Effector memory CD8-positive, alpha-beta T cell (primary cell): ENCODE results near the gene NFATC2IP.
A peak's percentile ranks its signal among the peaks of the same experiment; 100 is the strongest.
"Not testable (repeated sequence)": the region's sequence is repeated elsewhere in the genome, so short reads cannot be mapped to it uniquely, and the experiment has no call there.

Experiments used
- ATAC-seq: fragments of 150-1000 bp; cut with Tn5 transposase; replicated peaks from 2 replicates; pipeline ENCODE4 v1.10.0; 2021; ENCODE audit warnings: mild to moderate bottlenecking, moderate library complexity
- DNase-seq, 3 experiments: peaks; one replicate each; pipeline ENCODE4 v3.0.0; 2021
- H3K27ac Mint-ChIP-seq, 2 donors: one replicate each; pipeline ENCODE4 v1.8.0; 2022; ENCODE audit warnings: mild to moderate bottlenecking in 2 of 2, mixed read lengths in 2 of 2, moderate library complexity in 2 of 2
- H3K27me3 Mint-ChIP-seq, 2 donors: one replicate each; pipeline ENCODE4 v1.8.0; 2022; ENCODE audit warnings: mixed read lengths in 2 of 2
- H3K36me3 Mint-ChIP-seq: one replicate; pipeline ENCODE4 v1.8.0; 2022; ENCODE audit warnings: mild to moderate bottlenecking, moderate library complexity, mixed read lengths; ENCODE audit not compliant: insufficient read depth
- H3K4me1 Mint-ChIP-seq, 2 donors: one replicate each; pipeline ENCODE4 v1.8.0; 2022; ENCODE audit warnings: low read depth in 2 of 2, mixed read lengths in 2 of 2
- H3K4me3 Mint-ChIP-seq, 2 donors: one replicate each; pipeline ENCODE4 v1.8.0; 2022; ENCODE audit warnings: mild to moderate bottlenecking in 2 of 2, mixed read lengths in 2 of 2, moderate library complexity in 2 of 2
- H3K9me3 Mint-ChIP-seq, 2 donors: one replicate each; pipeline ENCODE4 v1.8.0; 2022; ENCODE audit warnings: mixed read lengths in 2 of 2

NFATC2IP gene

DNA sequence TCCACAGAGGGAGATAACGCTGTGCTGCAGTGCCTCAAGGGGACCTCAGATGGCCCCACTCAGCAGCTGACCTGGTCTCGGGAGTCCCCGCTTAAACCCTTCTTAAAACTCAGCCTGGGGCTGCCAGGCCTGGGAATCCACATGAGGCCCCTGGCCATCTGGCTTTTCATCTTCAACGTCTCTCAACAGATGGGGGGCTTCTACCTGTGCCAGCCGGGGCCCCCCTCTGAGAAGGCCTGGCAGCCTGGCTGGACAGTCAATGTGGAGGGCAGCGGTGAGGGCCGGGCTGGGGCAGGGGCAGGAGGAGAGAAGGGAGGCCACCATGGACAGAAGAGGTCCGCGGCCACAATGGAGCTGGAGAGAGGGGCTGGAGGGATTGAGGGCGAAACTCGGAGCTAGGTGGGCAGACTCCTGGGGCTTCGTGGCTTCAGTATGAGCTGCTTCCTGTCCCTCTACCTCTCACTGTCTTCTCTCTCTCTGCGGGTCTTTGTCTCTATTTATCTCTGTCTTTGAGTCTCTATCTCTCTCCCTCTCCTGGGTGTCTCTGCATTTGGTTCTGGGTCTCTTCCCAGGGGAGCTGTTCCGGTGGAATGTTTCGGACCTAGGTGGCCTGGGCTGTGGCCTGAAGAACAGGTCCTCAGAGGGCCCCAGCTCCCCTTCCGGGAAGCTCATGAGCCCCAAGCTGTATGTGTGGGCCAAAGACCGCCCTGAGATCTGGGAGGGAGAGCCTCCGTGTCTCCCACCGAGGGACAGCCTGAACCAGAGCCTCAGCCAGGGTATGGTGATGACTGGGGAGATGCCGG, 18.2 kb upstream of the NFATC2IP start:
- DNase-seq (no peak), ATAC-seq (no peak)
- Mint-ChIP-seq H3K36me3 (peaks cover 9% of the 10 kb centered on the region), H3K9me3 (no peaks in the 10 kb centered on the region), H3K4me1 (peaks cover 16 to 17% of the 10 kb centered on the region in 2 donors), H3K27ac (peak overlapping the region in 1 of 2 donors; percentile 60), H3K27me3 (no peaks in the 10 kb centered on the region), H3K4me3 (no peak overlapping the region)

DNA sequence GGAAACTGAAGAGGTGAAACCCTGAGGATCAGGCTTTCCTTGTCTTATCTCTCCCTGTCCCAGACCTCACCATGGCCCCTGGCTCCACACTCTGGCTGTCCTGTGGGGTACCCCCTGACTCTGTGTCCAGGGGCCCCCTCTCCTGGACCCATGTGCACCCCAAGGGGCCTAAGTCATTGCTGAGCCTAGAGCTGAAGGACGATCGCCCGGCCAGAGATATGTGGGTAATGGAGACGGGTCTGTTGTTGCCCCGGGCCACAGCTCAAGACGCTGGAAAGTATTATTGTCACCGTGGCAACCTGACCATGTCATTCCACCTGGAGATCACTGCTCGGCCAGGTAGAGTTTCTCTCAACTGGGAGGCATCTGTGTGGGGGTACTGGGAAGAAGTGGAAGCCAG, 17.6 kb upstream of the NFATC2IP start:
- H3K4me1 Mint-ChIP-seq, result peaks cover 16 to 17% of the 10 kb centered on the region in 2 donors
- no peak for ATAC-seq
- peaks cover 9% of the 10 kb centered on the region for H3K36me3 Mint-ChIP-seq
- H3K27me3 Mint-ChIP-seq, result no peaks in the 10 kb centered on the region
- no peak overlapping the region for H3K27ac Mint-ChIP-seq
- no peaks in the 10 kb centered on the region for H3K9me3 Mint-ChIP-seq
- DNase-seq, result no peak
- H3K4me3 Mint-ChIP-seq, result no peak overlapping the region

DNA sequence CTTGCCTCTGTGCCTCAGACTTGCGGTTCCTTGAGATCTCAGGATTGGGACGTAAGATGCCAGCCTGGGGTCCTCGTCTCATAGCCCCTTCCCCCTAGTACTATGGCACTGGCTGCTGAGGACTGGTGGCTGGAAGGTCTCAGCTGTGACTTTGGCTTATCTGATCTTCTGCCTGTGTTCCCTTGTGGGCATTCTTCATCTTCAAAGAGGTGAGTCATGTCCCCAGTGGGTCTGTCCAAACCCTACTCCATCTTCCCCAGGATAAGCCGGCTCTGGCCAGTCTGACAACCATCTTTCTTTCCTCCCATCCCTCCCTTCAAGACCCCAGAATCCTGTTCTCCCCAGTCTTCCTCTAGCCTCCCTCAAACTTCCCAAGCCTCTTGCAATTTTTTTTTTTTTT, 15.4 kb upstream of the NFATC2IP start:
- peaks cover 9% of the 10 kb centered on the region for H3K36me3 Mint-ChIP-seq
- H3K27me3 Mint-ChIP-seq, result no peaks in the 10 kb centered on the region
- no peak for DNase-seq
- no peak overlapping the region for H3K4me3 Mint-ChIP-seq
- no peak for ATAC-seq
- H3K27ac Mint-ChIP-seq, result no peak overlapping the region
- no peaks in the 10 kb centered on the region for H3K9me3 Mint-ChIP-seq
- peaks cover 16 to 17% of the 10 kb centered on the region in 2 donors for H3K4me1 Mint-ChIP-seq

DNA sequence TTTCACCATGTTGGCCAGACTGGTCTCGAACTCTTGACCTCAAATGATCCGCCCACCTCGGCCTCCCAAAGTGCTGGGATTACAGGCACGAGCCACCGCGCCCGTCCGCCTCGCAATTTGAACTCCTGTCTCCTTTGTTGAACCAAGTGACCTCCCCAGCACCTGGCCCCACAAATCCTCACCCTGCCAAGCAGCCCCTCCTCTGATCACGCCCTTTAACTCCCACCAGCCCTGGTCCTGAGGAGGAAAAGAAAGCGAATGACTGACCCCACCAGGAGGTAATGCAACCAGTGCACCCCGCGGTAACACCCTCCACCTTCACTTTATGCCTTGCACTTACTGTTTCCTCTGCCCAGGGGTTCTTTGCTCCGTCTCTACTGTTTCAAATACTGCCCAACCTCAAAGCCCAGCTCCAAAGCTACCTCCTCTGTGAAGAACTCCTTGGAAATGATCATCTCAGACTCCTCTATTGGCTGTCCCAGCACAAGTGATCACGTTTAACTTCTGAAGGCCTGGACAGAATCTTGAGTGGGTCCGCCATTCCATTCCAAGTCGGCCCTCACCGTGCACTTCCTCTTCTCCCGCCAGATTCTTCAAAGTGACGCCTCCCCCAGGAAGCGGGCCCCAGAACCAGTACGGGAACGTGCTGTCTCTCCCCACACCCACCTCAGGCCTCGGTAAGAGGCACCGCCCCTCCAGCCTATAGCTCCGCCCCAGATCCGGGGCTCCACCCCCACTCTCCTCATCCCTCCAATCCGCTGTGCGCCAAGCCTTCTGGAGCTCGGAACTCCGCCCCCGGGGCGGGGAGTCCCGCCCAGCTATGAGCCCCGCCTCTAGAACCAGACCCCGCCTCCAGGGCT, 14.6 kb upstream of the NFATC2IP start:
- H3K27ac Mint-ChIP-seq, result peak overlapping the region in 1 of 2 donors; percentile 41
- no peaks in the 10 kb centered on the region for H3K9me3 Mint-ChIP-seq
- H3K27me3 Mint-ChIP-seq, result no peaks in the 10 kb centered on the region
- DNase-seq (peak; percentile 72 to 78 (median 73)), ATAC-seq (peak; percentile 99)
- H3K4me3 Mint-ChIP-seq, result peak overlapping the region; percentile 50 to 57
- peaks cover 5% of the 10 kb centered on the region for H3K36me3 Mint-ChIP-seq
- peaks cover 9 to 10% of the 10 kb centered on the region in 2 donors for H3K4me1 Mint-ChIP-seq

DNA sequence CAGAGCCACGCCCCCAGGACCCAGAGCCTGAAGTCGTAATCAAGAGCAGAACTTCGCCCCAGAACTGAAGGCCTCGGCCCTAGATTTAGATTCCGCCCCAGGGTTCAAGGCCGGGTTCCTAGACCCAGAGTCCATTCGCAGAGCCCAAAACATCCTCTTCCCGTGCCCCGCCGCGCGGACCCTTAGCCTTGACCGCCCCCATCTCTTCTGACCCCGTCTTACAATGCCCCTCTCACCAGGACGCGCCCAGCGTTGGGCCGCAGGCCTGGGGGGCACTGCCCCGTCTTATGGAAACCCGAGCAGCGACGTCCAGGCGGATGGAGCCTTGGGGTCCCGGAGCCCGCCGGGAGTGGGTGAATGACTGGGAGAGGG, 14.0 kb upstream of the NFATC2IP start:
- ATAC-seq (no peak), DNase-seq (no peak)
- H3K4me1 Mint-ChIP-seq, result peaks cover 9 to 10% of the 10 kb centered on the region in 2 donors
- H3K9me3 Mint-ChIP-seq, result no peaks in the 10 kb centered on the region
- H3K27me3 Mint-ChIP-seq, result no peaks in the 10 kb centered on the region
- H3K36me3 Mint-ChIP-seq, result peaks cover 5% of the 10 kb centered on the region
- H3K27ac Mint-ChIP-seq, result peak overlapping the region in 1 of 2 donors; percentile 41
- H3K4me3 Mint-ChIP-seq, result peak overlapping the region; percentile 50 to 57

DNA sequence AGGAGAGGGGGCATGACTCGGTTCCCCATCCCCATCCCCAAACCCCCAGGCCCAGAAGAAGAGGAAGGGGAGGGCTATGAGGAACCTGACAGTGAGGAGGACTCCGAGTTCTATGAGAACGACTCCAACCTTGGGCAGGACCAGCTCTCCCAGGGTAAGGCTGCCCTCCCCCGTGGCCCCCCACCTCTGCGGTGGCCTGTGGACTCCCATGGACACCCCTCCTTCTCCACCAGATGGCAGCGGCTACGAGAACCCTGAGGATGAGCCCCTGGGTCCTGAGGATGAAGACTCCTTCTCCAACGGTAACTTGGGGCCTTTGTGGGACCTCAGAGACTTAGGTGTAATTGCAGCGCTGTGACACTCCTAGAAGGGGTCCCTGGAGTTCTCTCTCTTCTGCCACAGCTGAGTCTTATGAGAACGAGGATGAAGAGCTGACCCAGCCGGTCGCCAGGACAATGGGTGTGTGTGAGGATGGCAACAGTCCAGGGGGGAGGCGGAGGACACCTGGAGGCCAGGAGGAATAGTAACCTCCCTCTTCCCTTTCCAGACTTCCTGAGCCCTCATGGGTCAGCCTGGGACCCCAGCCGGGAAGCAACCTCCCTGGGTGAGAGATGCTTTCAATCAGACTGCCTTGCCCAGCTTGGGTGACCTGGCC, 13.4 kb upstream of the NFATC2IP start:
- Mint-ChIP-seq H3K27me3 (no peaks in the 10 kb centered on the region), H3K36me3 (peaks cover 5% of the 10 kb centered on the region), H3K27ac (no peak overlapping the region), H3K9me3 (no peaks in the 10 kb centered on the region), H3K4me1 (peaks cover 9 to 10% of the 10 kb centered on the region in 2 donors), H3K4me3 (peak overlapping the region in 1 of 2 donors; percentile 30)
- ATAC-seq (no peak), DNase-seq (no peak)

DNA sequence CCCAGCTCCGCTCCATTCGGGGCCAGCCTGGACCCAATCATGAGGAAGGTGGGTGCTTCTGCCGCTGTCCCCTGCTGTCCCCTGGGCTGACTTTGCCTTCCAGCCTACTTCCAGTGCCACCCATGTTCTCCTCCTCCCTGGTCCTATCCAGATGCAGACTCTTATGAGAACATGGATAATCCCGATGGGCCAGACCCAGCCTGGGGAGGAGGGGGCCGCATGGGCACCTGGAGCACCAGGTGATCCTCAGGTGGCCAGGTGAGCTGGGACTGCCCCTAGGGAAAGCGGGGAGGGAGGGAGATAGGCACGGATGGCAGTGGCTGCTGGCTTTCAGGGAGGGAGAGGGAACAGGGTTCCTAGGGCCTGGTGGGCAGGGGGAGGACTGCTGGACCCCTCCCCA, 12.0 kb upstream of the NFATC2IP start:
- ATAC-seq (no peak), DNase-seq (no peak)
- Mint-ChIP-seq H3K9me3 (no peaks in the 10 kb centered on the region), H3K36me3 (peaks cover 5% of the 10 kb centered on the region), H3K4me1 (peaks cover 9 to 10% of the 10 kb centered on the region in 2 donors), H3K27ac (no peak overlapping the region), H3K27me3 (no peaks in the 10 kb centered on the region), H3K4me3 (no peak overlapping the region)

DNA sequence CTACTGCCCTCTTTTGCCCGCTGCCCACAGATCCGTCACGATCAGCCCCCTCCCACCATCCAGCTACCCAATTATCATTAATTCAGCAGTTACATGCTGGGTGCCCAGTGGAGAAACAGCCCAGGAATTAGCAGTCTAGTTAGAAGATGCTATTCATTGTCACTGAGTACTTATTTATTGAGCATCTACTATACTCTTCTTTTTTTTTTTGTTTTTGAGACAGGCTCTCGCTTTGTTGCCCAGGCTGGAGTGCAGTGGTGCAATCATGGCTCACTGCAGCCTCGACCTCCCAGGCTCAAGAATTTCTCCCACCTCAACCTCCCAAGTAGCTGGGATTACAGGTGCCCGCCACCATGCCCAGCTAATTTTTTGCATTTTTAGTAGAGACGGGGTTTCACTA, 10.9 kb upstream of the NFATC2IP start:
- DNase-seq, H3K36me3 Mint-ChIP-seq, H3K4me3 Mint-ChIP-seq, ATAC-seq, H3K27me3 Mint-ChIP-seq, H3K27ac Mint-ChIP-seq, H3K9me3 Mint-ChIP-seq: not testable (repeated sequence)
- H3K4me1 Mint-ChIP-seq, result peaks cover 9 to 10% of the 10 kb centered on the region in 2 donors

DNA sequence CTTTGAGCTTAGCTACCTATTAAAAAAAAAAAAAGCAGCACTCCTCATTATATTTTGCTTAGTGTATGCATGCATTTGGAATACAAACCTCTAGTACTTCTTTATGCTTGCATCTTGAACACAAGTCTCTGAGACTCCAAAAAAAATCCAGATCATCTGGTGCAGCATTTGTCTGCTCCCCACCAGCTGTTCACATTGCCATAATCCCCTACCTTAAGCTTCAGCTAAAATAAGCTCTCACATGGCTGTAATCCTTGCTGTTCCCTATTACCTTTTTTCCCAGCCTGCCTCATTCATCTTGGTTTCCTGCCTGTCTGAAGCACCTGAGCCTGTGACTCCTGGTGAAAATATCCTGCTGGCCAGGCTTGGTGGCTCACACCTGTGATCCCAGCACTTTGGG, 7.5 kb upstream of the NFATC2IP start:
- H3K9me3 Mint-ChIP-seq, result no peaks in the 10 kb centered on the region
- DNase-seq (no peak), ATAC-seq (no peak)
- peaks cover 7 to 8% of the 10 kb centered on the region in 2 donors for H3K4me1 Mint-ChIP-seq
- no peaks in the 10 kb centered on the region for H3K27me3 Mint-ChIP-seq
- no peak overlapping the region for H3K4me3 Mint-ChIP-seq
- H3K27ac Mint-ChIP-seq, result no peak overlapping the region
- no peaks in the 10 kb centered on the region for H3K36me3 Mint-ChIP-seq

DNA sequence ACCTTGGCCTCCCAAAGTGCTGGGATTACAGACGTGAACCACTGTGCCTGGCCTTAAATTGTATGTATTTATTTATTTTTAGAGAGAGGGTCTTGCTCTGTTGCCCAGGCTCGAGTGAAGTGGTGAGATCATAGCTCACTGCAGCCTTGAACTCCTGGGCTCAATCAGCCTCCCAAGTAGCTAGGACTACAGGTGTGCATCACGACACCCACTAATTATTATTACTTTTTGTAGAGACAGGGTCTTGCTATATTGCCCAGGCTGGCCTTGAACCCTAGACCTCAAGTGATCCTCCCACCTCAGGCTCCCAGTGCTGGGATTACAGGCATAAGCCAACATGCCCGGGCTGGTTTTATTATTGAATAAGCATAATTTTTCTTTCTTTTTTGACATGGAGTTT, 4.1 kb upstream of the NFATC2IP start:
- no peak for DNase-seq
- Mint-ChIP-seq H3K36me3 (peaks cover 9% of the 10 kb centered on the region), H3K27ac (no peak overlapping the region), H3K4me1 (peaks cover 15 to 19% of the 10 kb centered on the region in 2 donors), H3K4me3 (no peak overlapping the region), H3K27me3 (no peaks in the 10 kb centered on the region), H3K9me3 (no peaks in the 10 kb centered on the region)
- ATAC-seq, result no peak

DNA sequence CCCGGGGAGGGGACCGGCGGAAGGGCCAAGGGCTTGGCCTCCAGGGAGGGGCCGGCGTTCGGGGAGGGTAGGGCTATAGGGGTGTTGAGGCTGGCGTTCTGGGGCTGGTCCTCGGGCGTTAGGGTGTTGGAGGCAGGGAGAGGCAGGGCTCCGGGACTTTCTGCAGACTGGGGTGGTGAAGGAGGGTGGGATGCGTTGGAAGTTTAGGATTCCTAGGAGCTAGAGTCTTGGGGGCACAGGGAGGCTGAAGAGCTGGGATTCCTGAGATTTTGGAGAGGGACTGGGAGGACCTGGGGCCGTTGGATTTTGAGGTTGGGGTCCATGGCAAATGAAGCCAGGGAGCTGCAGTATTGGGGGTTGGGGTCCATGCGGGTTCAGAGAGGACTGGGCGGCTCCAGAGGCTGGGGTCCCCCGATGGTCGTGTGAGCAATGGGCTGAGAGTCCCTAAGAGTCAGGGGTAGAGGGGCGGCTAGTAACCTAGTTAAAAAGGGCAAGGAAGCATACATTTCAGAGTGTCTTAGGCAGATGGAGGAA, 740 bp downstream of the NFATC2IP start:
- peaks cover 16 to 33% of the 10 kb centered on the region in 2 donors for H3K4me1 Mint-ChIP-seq

DNA sequence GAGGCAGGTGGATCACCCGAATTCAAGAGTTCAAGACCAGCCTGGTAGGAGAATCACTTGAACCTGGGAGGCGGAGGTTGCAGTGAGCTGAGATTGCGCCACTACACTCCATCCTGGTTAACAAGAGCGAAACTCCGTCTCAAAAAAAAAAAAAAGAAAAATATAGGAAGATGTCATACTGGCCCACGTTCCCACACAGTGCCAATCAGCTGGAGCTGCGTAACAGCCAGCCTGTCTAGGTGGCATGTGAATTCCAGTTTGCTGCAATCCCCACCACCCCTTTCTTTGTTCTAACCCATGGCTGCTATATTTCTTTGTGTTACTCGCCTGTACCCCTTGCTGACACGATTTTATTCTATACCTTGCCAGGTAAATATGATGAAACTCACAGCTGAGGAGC, 7.5 kb downstream of the NFATC2IP start:
- Mint-ChIP-seq H3K9me3 (no peaks in the 10 kb centered on the region), H3K4me1 (peaks cover 7 to 19% of the 10 kb centered on the region in 2 donors), H3K27ac (no peak overlapping the region), H3K27me3 (no peaks in the 10 kb centered on the region), H3K4me3 (no peak overlapping the region), H3K36me3 (peaks cover 68% of the 10 kb centered on the region)
- no peak for DNase-seq
- no peak for ATAC-seq

More for the DNA sequence above, 740 bp downstream of the NFATC2IP start:
- Mint-ChIP-seq H3K36me3 (peaks cover 40% of the 10 kb centered on the region), H3K27me3 (no peaks in the 10 kb centered on the region), H3K27ac (peak overlapping the region; percentile 89 to 91), H3K4me3 (peak overlapping the region; percentile 93 to 98), H3K9me3 (no peaks in the 10 kb centered on the region)
- no peak for ATAC-seq
- DNase-seq, result no peak

DNA sequence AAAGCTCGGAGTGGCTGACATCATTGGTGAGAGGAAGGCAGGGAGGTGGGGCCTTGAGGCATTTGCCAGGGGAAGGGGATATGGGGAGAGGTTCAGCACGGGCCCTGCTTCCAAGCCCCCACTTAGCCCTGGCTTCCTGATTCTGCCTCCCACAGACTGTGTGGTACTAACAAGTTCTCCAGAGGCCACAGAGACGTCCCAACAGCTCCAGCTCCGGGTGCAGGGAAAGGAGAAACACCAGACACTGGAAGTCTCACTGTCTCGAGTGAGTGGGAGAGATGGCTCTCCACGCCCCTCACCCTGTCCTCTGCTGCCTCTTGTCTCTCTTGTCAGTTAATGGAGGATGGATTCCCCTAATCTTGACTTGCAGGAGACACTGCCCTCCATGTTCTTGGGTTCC, 8.1 kb downstream of the NFATC2IP start:
- Mint-ChIP-seq H3K4me1 (peaks cover 7 to 16% of the 10 kb centered on the region in 2 donors), H3K4me3 (no peak overlapping the region), H3K36me3 (peaks cover 70% of the 10 kb centered on the region), H3K9me3 (no peaks in the 10 kb centered on the region), H3K27me3 (no peaks in the 10 kb centered on the region), H3K27ac (no peak overlapping the region)
- no peak for DNase-seq
- no peak for ATAC-seq
